Measurements from ENCODE around the gene SOCS7. TPM values are rescaled to one million over a fixed set of nuclear protein-coding genes. Genes with fewer than 3 reads are reported as not detected.

SOCS7 gene
- total RNA-seq: 7.6 and 7.8 TPM in 2 replicates

DNA sequence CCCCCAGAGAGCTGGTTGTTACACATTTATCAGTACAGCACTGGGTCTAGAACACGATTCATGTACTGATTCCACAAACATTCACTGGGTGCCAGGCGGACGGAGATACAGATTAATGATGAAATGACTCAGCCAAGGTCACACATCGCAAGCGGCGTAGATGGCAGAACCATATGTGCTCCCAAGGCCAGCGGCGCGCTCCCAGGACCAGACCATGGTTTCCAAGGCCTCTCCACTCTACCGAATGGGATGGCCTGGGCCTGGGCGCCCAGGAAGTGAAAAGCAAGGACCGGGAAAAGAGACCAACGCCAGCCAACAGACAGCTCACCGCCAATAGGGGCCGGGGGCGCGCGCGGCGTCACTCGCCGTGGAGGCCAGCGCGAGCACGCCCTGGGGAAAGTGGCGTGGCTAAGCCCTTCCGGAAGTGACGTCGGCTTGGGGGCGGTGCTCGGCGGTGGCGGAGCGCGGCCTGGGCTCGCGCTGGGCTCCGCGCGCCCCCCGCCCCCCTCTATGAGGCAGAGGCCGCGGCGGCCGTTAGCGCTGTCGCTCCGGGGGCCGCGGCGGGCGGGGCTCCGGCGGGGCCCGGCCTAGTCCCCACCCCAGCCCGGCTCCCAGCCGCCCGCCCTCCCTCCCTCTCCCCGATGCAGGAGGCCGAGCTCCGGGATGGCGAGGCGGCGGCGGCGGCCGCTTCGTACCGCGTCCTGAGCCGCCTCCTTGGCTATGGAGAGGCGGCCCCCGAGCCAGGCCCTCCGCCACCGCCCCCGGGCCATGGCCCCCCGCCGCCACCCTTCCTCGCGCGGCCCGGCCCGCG lies at the start of gene SOCS7:
SOCS7 (plus strand) TSS at position 433 of the 811 bp plus-strand sequence; CDS start at position 642, 209 bp downstream.

GRCh38 chr17:38343608-38344419 lies 7.8 kb upstream of the SOCS7 start, which contains the start of gene GPR179:
Gene GPR179, minus strand, starts transcription at chr17:38343956. Its CDS starts 167 bp downstream, at chr17:38343789.

GRCh38 chr17:38428112-38428642 lies 76.5 kb downstream of the SOCS7 start, which contains the start of gene ARHGAP23:
Gene ARHGAP23, plus strand, starts transcription at chr17:38428464. Its CDS starts 22 bp downstream, at chr17:38428486.

Other genes with a start within 250 kb of the SOCS7 start
- not detected in 2 replicates for gene TBC1D3E, start 223.9 kb upstream of the SOCS7 start, total RNA-seq
- not detected in 2 replicates for gene TBC1D3, start 159.3 kb upstream of the SOCS7 start, total RNA-seq
- 30.1 and 36.1 TPM in 2 replicates for gene MRPL45, start 54.7 kb upstream of the SOCS7 start, total RNA-seq
- gene GPR179, start 7.9 kb upstream of the SOCS7 start, total RNA-seq: not detected in 2 replicates
- 13.6 and 32.4 TPM in 2 replicates for gene ARHGAP23, start 76.6 kb downstream of the SOCS7 start, total RNA-seq